HG03378 (cell line): Measurements from ENCODE around the gene LIN7C.
"Not testable (repeated sequence)": the region's sequence is repeated elsewhere in the genome, so short reads cannot be mapped to it uniquely, and the experiment has no call there.

Source experiments
- ATAC-seq: cut with Tn5 transposase; IDR thresholded peaks from one replicate; pipeline ENCODE4 v1.9.1; 2021; ENCODE audit warnings: mild to moderate bottlenecking, moderate library complexity; ENCODE audit not compliant: unreplicated experiment

Gene LIN7C

DNA sequence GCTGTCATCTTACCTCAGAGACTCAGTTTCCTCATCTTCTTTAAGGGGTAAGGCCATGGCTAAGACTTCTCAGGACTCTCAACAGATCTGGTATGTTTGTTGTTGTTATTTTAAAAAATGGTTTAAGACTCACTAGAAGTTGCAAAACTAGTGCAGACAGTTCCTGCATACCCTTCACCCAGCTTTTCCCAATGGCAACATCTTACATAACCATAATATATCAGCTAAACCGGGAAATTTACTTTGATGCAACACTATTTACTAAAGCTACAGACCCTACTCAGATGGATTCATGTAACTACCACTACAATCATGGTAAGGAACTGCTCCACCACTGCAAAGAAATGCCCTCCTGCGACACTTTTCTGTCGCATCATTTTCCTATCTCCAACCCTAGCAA, 54.4 kb downstream of the LIN7C start:
- ATAC-seq, result no peak

DNA sequence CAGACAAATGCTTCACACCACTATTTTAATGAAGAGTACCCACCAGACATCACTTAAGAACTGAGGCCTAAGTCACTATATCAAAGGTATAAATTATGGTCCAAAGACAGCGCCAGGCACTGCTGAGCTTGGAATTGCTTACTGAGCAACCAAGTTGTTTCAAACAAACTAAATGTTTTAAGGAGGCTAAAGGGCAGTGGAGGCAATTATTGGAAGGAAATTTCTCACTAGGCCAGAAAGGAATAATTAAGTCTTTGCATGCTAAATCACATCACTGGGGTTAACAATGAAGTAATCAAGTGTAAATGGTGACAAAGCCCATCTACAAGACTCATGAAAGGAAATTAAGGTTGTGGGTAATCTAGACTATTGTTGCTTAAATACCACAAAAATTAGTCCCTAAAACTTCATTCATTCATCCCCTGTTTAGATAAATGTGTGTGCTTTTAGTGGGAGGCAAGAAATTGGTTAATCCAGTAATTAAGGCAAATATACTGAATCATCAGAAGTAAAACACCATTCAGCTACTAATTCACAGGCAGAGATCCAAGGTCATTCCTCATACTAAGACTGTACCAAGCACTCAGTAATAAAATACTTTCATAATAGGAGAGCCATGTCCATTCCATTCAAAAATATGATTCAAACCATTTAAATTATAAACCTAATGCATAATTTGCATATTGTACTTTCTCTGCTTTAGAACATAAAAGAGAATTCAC, 55.2 kb downstream of the LIN7C start:
- ATAC-seq, result no peak

DNA sequence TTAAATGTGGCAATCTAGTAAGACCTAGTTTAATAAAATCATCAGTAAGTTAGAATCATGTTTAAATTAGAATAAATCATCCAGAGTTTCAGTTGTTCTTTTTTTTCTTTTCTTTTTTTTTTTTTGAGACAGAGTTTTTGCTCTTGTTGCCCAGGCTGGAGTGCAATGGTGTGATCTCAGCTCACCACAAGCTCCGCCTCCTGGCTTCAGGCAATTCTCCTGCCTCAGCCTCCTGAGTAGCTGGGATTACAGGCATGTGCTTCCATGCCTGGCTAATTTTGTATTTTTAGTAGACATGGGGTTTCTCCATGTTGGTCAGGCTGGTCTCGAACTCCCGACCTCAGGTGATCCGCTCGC, 58.4 kb downstream of the LIN7C start:
- ATAC-seq, result not testable (repeated sequence)

DNA sequence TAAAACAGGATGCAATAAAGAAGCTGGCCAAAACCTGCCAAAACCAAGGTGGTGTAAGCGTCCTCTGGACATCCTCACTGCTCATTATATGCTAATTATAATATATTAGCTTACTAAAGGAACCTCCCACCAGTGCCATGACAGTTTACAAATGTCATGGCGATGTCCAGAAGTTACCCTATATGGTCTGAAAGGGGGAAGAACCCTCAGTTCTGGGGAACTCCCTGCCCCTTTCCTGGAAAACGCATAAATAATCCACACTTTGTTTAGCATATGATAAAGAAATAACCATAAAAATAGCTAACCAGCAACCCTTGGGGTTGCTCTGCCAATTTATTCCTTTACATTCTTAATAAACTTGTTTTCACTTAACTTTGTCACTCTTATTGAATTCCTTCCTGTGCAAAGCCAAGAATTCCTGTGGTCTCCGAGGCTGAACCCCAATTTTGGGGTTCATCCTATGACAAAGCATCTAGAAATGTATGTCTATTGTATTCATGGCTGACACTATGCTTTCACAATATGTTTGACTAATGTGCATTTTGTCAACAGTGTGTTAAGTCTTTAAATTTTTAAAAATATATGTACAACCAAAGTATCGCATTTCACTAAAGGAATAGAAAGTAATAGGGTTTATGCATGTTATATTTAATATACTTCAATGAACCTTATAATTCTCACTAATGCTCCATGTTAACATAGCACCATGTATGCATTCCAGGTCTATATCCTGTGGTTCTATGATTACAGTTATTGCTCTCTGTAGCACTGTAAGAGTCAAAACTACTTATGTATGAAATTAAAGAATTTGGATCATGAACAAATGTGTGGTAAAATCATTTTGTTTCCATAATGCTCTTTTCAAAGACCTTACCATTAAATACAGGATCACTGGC, 59.0 kb downstream of the LIN7C start:
- ATAC-seq, result no peak

DNA sequence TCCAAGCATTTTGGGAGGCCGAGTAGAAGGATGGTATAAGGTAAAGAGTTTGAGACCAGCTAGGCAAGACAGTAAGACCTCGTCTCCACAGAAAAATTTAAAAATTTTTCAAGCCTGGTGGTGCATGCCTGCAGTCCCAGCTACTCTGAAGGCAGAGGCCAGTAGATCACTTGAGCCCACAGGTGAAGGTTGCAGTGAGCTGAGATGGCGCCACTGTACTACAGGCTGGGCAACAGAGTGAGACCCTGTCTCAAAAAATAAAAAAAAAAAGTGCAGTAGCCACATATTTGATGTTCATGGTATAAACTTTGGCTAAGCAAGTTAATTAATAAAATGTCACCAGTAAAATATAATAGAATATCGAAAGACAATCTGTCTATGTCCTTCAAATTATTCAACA, 60.9 kb downstream of the LIN7C start:
- ATAC-seq, result no peak

DNA sequence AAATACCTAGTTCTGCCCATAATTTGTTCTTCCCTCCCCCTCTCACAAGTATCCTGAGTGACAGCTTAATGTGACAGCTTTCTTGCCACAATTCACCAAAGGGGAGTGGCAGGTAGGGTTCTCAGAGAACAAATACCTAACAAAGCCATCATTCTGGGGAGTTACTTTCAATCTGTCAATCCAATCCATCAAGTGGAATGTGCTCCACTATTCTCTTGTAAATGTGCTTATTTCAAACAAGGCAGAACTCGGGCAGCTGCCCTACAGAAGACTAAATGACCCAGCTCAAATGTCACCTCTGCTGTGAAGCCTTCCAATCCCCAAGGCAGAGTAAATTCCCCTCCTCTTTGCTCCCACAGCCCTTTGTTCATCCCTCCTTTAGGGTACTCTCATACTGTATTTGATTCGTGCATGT, 61.8 kb downstream of the LIN7C start:
- ATAC-seq, result no peak
